Mammary epithelial cell (primary cell): ENCODE data around the gene GRK4.

Source experiments
- CTCF ChIP-seq, 2 donors: IDR thresholded peaks in 1 of 2; conservative IDR thresholded peaks in 1 of 2; 2 replicates each; pipeline ENCODE4 v1.5.1; 2011 to 2012; ENCODE audit warnings: inconsistent platforms in 2 of 2, low read length in 2 of 2, mild to moderate bottlenecking in 2 of 2, control low read depth in 1 of 2, low read depth in 1 of 2; ENCODE audit not compliant: insufficient read depth in 1 of 2; ENCODE audit errors: extremely low read depth in 1 of 2
- EZH2 ChIP-seq: IDR thresholded peaks from 2 replicates; pipeline ENCODE4 v1.6.1; 2012; ENCODE audit warnings: low read length, inconsistent platforms, borderline replicate concordance

GRCh38 chr4:2962614-2963174 lies 677 bp upstream of the GRK4 start:
- TF ChIP-seq CTCF (conservative IDR thresholded peaks at IDR 0.05 in 1 of 2, IDR thresholded peaks at IDR 0.05 in 1 of 2; ENCODE audit: extremely low read depth in 1 of 2, insufficient read depth in 1 of 2, low read depth in 1 of 2, low read length in 2 of 2) (no peak), EZH2 (no peak)
